ENCODE measurements around the gene TMEM256. TPM values are rescaled to one million over a fixed set of nuclear protein-coding genes. Genes with fewer than 3 reads are reported as not detected.

TMEM256 gene
- total RNA-seq, 1 donor: 43.7 TPM

GRCh38 chr17:7438656-7439460 lies 35.0 kb upstream of the TMEM256 start:
- TF ChIP-seq CTCF (IDR thresholded peaks at IDR 0.05; ENCODE audit: insufficient read depth, low read length): no peak
- H3K4me3 ChIP-seq (ENCODE audit: low read depth, low read length): peak overlapping the region; percentile 17

GRCh38 chr17:7437950-7438614 lies 34.2 kb upstream of the TMEM256 start:
- no peak for DNase-seq (ENCODE audit: low read depth)

More at GRCh38 chr17:7438656-7439460, 35.0 kb upstream of the TMEM256 start:
- DNase-seq (ENCODE audit: low read depth): no peak

GRCh38 chr17:7437369-7437863 lies 33.5 kb upstream of the TMEM256 start:
- DNase-seq (ENCODE audit: low read depth): no peak
- no peak for TF ChIP-seq CTCF (IDR thresholded peaks at IDR 0.05; ENCODE audit: insufficient read depth, low read length)
- peak overlapping the region; percentile 53 for H3K4me3 ChIP-seq (ENCODE audit: low read depth, low read length)

More at GRCh38 chr17:7437950-7438614, 34.2 kb upstream of the TMEM256 start:
- H3K4me3 ChIP-seq (ENCODE audit: low read depth, low read length): peak overlapping the region; percentile 35
- TF ChIP-seq CTCF (IDR thresholded peaks at IDR 0.05; ENCODE audit: insufficient read depth, low read length): no peak

GRCh38 chr17:7436556-7437368 lies 32.9 kb upstream of the TMEM256 start:
- peak; percentile 47 for TF ChIP-seq CTCF (IDR thresholded peaks at IDR 0.05; ENCODE audit: insufficient read depth, low read length)
- peak overlapping the region; percentile 53 for H3K4me3 ChIP-seq (ENCODE audit: low read depth, low read length)
- peak; percentile 63 for DNase-seq (ENCODE audit: low read depth)

- H3K4me3 ChIP-seq (ENCODE audit: low read depth, low read length): peak overlapping the region; percentile 38
- TF ChIP-seq CTCF (IDR thresholded peaks at IDR 0.05; ENCODE audit: insufficient read depth, low read length): no peak
- DNase-seq (ENCODE audit: low read depth): no peak
Measured at GRCh38 chr17:7435676-7436555, 32.0 kb upstream of the TMEM256 start.

Measured in fibroblast of the aortic adventitia (primary cell).